H1 (cell line): ENCODE measurements around the gene MTF2. TPM values are rescaled to one million over a fixed set of nuclear protein-coding genes. Genes with fewer than 3 reads are reported as not detected.

ENCODE experiments used
- JUN ChIP-seq: IDR thresholded peaks from 2 replicates; pipeline ENCODE4 v1.6.1; 2011; ENCODE audit warnings: low read depth, mild to moderate bottlenecking, improper control_type of control experiment, low read length
- SRF ChIP-seq: IDR thresholded peaks from 2 replicates; pipeline ENCODE4 v1.6.1; 2011; ENCODE audit warnings: mild to moderate bottlenecking, low read depth, low read length, moderate library complexity
- SUZ12 ChIP-seq: fragments of 200-600 bp; sonication (generic); IDR thresholded peaks from 2 replicates; pipeline ENCODE4 v1.6.1; 2012; ENCODE audit warnings: mild to moderate bottlenecking, inconsistent platforms, low read length, moderate library complexity, mixed read lengths
- TCF12 ChIP-seq: IDR thresholded peaks from 2 replicates; pipeline ENCODE4 v1.6.1; 2011; ENCODE audit warnings: low read depth, mild to moderate bottlenecking, low read length
- polyA plus RNA-seq, 7 experiments: library from polyadenylated mRNA; depleted of rRNA in 3 of 7; stranded (reverse) in 5 of 7; unstranded in 2 of 7; fragments of >200 nt in 5 of 7; fragments of 200-250 nt in 2 of 7; gene quantifications; 1 replicate in 5 of 7; 2 replicates in 1 of 7; 4 replicates in 1 of 7; pipeline versions ENCODE4 v1.2.1 to v1.2.3, GENCODE V29; 2011 to 2013; ENCODE audit warnings: missing spikeins in 2 of 7, mixed read lengths in 2 of 7
- total RNA-seq: library from RNA; stranded (reverse); fragmentation: NEBNext Ultra II Directional; extraction: Animal tissue kit (Norgen Biotek cat#: 25700); gene quantifications from 2 replicates; pipeline ENCODE4 v1.2.1, GENCODE V29; 2021

Gene MTF2
- total and polyA plus RNA-seq, 2 of the 8 experiments (the other 6 are each of a cell fraction or from before 2014, with no cell fraction given), result 72.1 to 102 TPM

GRCh38 chr1:93142161-93142560, 63.1 kb downstream of the MTF2 start (continued):
- no peak for TF ChIP-seq JUN
- no peak for TF ChIP-seq TCF12
- no peak for TF ChIP-seq SUZ12
- TF ChIP-seq SRF, result no peak
